HG03378 (cell line): Measurements from ENCODE around the gene BCL7C.
"Not testable (repeated sequence)": the region's sequence is repeated elsewhere in the genome, so short reads cannot be mapped to it uniquely, and the experiment has no call there.

ENCODE experiments used
- ATAC-seq: cut with Tn5 transposase; IDR thresholded peaks from one replicate; pipeline ENCODE4 v1.9.1; 2021; ENCODE audit warnings: mild to moderate bottlenecking, moderate library complexity; ENCODE audit not compliant: unreplicated experiment

Gene BCL7C

GRCh38 chr16:30870904-30871303 is 23.0 kb downstream of the BCL7C start:
- ATAC-seq, result no peak

GRCh38 chr16:30867747-30868146 is 26.1 kb downstream of the BCL7C start:
- ATAC-seq, result no peak

GRCh38 chr16:30866031-30866430 is 27.8 kb downstream of the BCL7C start:
- ATAC-seq, result no peak

- not testable (repeated sequence) for ATAC-seq
These were observed 30.7 kb downstream of the BCL7C start for GRCh38 chr16:30863178-30863577.

GRCh38 chr16:30860729-30861128 is 33.1 kb downstream of the BCL7C start:
- ATAC-seq, result not testable (repeated sequence)

GRCh38 chr16:30858829-30859423 is 35.0 kb downstream of the BCL7C start:
- ATAC-seq, result no peak

GRCh38 chr16:30858111-30858495 is 35.8 kb downstream of the BCL7C start:
- no peak for ATAC-seq

- no peak for ATAC-seq
These were observed 40.1 kb downstream of the BCL7C start for GRCh38 chr16:30853758-30854157.

- ATAC-seq, result no peak
These were observed 43.6 kb downstream of the BCL7C start for GRCh38 chr16:30850246-30850645.

- no peak for ATAC-seq
These were observed 47.1 kb downstream of the BCL7C start for GRCh38 chr16:30846649-30847402.

- peak; percentile 50 for ATAC-seq
These were observed 49.0 kb downstream of the BCL7C start for GRCh38 chr16:30844671-30845449.

GRCh38 chr16:30844346-30844670 is 49.6 kb downstream of the BCL7C start:
- ATAC-seq, result no peak

GRCh38 chr16:30843501-30843900 is 50.4 kb downstream of the BCL7C start:
- no peak for ATAC-seq

- no peak for ATAC-seq
These were observed 50.9 kb downstream of the BCL7C start for GRCh38 chr16:30842971-30843370.

- ATAC-seq, result no peak
These were observed 52.5 kb downstream of the BCL7C start for GRCh38 chr16:30841332-30841731.

- no peak for ATAC-seq
These were observed 53.3 kb downstream of the BCL7C start for GRCh38 chr16:30840611-30841010.

- ATAC-seq, result no peak
These were observed 54.2 kb downstream of the BCL7C start for GRCh38 chr16:30839523-30840227.

GRCh38 chr16:30838876-30839471 is 54.9 kb downstream of the BCL7C start:
- no peak for ATAC-seq

- no peak for ATAC-seq
These were observed 56.0 kb downstream of the BCL7C start for GRCh38 chr16:30837904-30838303.
